Dendritic cell treated with granulocyte-macrophage colony-stimulating factor and Interleukin-4, amounts not matched to agents 40 ng/mL and 50 ng/mL, for 4 days (primary cell): ENCODE results near the gene STEAP2.
"Not testable (repeated sequence)": the region's sequence is repeated elsewhere in the genome, so short reads cannot be mapped to it uniquely, and the experiment has no call there.

Source experiments
- H3K27ac Mint-ChIP-seq: one replicate; pipeline ENCODE4 v1.8.0; 2022; ENCODE audit warnings: mild to moderate bottlenecking, mixed read lengths
- H3K27me3 Mint-ChIP-seq: one replicate; pipeline ENCODE4 v1.8.0; 2022; ENCODE audit warnings: mild to moderate bottlenecking, mixed read lengths
- H3K36me3 Mint-ChIP-seq: one replicate; pipeline ENCODE4 v1.8.0; 2022; ENCODE audit warnings: low read depth, mixed read lengths
- H3K4me1 Mint-ChIP-seq: one replicate; pipeline ENCODE4 v1.8.0; 2022; ENCODE audit warnings: low read depth, mixed read lengths
- H3K4me3 Mint-ChIP-seq: one replicate; pipeline ENCODE4 v1.8.0; 2022; ENCODE audit warnings: mild to moderate bottlenecking, moderate library complexity, mixed read lengths
- H3K9me3 Mint-ChIP-seq: one replicate; pipeline ENCODE4 v1.8.0; 2022; ENCODE audit warnings: mixed read lengths
- intact Hi-C: fragments of 100-400 bp; cut with micrococcal nuclease; formaldehyde crosslinking; loops from one replicate; pipeline ENCODE4 v1.15.0; 2022

The STEAP2 gene

DNA sequence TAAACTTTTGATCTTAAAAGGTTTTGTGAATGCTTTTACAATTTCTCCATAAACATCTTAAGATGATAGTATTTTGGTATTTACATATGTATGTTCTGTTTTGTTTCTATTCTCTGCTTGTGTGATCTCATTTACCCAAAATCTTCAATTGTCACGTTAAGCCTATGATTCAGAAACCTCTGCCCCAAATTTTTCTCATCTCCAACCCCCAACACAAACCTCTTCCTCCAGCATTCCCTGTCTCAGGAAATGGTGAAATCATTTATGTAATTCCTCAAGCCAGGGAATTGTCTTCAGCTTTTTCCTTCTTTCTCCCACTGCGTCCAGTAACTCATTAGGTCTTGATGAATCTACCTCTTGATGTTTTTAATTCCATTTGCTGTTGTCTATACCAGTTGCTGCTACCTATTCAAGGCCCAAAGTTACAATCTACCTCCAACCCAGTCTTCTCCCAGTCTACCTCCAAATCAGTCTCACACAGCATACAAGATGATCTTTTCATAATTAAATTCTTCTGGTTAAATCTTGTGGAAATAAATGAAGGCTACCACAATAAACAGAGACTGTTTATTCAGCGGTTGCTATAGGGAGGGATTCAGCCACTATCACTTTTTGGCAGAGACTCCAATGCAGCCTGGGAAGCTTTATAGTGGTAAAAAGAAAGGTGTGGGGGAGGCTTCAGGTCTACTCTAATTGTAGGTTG is 39.2 kb downstream of the STEAP2 start:
- Mint-ChIP-seq H3K4me1 (peaks cover 7% of the 10 kb centered on the region), H3K36me3 (no peaks in the 10 kb centered on the region), H3K9me3 (no peaks in the 10 kb centered on the region), H3K27ac (no peak overlapping the region), H3K4me3 (no peak overlapping the region), H3K27me3 (peaks cover 15% of the 10 kb centered on the region)
- intact Hi-C loops: no loop called here

DNA sequence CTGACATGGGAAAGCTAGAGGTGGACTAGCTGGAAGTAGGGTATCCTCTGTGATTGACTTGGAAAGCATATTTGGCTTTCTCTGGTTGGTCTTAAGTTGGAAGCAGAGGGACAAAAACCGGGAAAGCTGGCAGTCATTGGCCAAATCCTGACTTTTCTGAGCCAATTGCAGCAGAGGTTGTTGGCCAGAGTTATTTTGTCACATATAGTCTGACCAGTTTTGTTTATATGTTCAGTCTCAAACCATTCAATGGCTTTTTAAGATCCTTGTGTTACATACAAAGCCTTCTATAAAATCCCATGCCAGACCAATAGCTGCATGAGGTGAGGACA is 39.7 kb downstream of the STEAP2 start:
- Mint-ChIP-seq H3K27me3 (peaks cover 9% of the 10 kb centered on the region), H3K27ac (no peak overlapping the region), H3K4me3 (no peak overlapping the region), H3K4me1 (peaks cover 2% of the 10 kb centered on the region), H3K36me3 (no peaks in the 10 kb centered on the region), H3K9me3 (no peaks in the 10 kb centered on the region)
- intact Hi-C loops: no loop called here

DNA sequence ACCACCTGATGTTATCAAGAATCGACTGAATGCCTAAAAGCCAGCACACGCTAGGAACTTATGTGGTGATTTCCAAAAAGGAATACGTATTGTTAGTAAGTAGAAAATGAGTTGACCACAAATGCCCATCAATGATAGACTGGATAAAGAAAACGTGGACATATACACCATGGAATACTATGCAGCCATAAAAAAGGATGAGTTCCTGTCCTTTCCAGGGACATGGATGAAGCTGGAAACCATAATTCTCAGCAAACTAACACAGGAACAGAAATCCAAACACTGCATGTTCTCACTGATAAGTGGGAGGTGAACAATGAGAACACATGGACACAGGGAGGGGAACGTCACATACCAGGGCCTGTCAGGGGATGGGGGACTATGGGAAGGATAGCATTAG is 44.5 kb downstream of the STEAP2 start:
- H3K4me3 Mint-ChIP-seq, H3K27ac Mint-ChIP-seq, H3K4me1 Mint-ChIP-seq, H3K9me3 Mint-ChIP-seq, H3K36me3 Mint-ChIP-seq, H3K27me3 Mint-ChIP-seq, intact Hi-C loops: not testable (repeated sequence)

DNA sequence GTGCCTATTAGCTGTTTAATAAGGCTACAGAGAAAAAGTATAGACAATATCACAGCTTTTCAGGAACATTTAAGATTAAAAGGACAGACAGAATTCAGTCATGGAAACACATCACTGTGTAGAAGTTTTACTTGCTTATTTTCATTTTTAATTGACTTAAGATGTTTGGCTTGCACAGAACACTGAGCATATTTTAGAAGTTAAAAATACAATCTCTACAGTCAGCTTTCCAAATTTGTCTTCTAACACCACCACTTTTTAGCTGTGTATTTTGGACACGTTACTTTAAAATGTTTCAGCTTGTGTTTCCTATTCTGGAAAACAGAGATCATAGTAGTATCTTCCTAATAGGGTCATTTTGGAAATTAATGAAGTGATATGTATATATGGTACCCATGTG is 45.2 kb downstream of the STEAP2 start:
- Mint-ChIP-seq H3K27ac (no peak overlapping the region), H3K4me3 (no peak overlapping the region), H3K27me3 (no peaks in the 10 kb centered on the region), H3K9me3 (no peaks in the 10 kb centered on the region), H3K36me3 (no peaks in the 10 kb centered on the region), H3K4me1 (no peaks in the 10 kb centered on the region)
- intact Hi-C loops: no loop called here

DNA sequence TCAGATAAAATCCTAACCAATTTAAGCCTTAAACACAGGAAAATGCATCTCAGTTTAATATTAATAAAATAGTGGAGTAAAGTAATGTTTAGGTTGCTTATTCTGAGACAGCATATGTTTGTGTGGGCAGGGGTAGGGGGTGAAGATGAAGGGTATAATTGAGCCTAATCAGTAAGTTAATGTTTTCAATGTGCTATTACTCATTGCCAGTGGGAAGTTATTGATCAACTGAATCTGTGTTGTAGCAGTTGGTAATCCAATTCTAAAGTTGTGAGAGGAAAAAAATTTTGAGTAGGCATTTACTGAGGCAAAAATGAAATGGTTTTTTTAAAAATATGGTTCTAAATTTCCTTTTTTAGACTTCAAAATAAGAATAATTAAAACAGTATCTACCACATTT is 49.9 kb downstream of the STEAP2 start:
- intact Hi-C loops: loop anchor here (10.0 kb wide), 1 partner anchor 153 kb away; no protein-coding TSS in a partner anchor
- H3K27me3 Mint-ChIP-seq: no peaks in the 10 kb centered on the region
- no peak overlapping the region for H3K4me3 Mint-ChIP-seq
- no peak overlapping the region for H3K27ac Mint-ChIP-seq
- H3K9me3 Mint-ChIP-seq: no peaks in the 10 kb centered on the region
- H3K4me1 Mint-ChIP-seq: no peaks in the 10 kb centered on the region
- no peaks in the 10 kb centered on the region for H3K36me3 Mint-ChIP-seq

DNA sequence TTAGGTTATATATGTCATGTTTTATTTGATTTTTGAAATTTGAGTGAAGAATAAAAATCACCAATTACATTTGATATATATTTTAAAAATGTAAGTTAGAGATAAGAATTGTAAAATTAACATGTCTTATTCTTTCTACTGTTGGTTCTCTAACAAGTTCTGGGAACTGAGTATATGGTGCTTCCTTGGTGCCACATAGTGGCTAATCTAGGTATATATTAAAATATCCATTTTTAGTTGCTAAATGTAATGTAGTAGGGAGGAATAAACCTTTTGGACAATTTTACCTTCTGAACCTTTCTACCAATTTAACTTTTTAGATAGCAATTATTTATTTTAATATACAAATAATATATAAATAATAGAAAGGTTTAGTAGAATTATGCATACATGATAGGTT is 50.9 kb downstream of the STEAP2 start:
- no peak overlapping the region for H3K27ac Mint-ChIP-seq
- H3K9me3 Mint-ChIP-seq: no peaks in the 10 kb centered on the region
- no peaks in the 10 kb centered on the region for H3K36me3 Mint-ChIP-seq
- intact Hi-C loops: loop anchor here (1.0 to 10.0 kb wide), 2 partner anchors 108 to 152 kb away; partner anchors contain the start of gene STEAP1
- no peaks in the 10 kb centered on the region for H3K27me3 Mint-ChIP-seq
- no peaks in the 10 kb centered on the region for H3K4me1 Mint-ChIP-seq
- H3K4me3 Mint-ChIP-seq: no peak overlapping the region

DNA sequence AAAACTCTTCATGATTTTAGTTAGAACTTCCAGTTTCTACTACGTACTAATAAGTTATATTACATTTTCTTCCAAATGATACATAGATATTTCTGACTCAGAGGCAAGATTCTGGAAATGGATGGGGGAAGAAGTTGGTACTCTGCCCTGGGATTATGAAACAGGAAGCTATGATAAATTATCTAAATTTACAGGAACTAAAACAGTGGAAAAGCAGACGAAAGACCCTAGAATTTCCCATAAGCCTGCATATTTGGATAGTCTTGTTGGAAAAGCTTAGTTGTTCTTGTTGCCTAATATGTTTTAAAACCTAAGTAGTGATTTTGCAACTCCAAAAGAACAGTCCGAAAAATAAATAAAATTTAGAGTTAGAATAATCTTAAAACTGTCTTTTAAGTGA is 55.3 kb downstream of the STEAP2 start:
- no peaks in the 10 kb centered on the region for H3K4me1 Mint-ChIP-seq
- no peaks in the 10 kb centered on the region for H3K9me3 Mint-ChIP-seq
- no peaks in the 10 kb centered on the region for H3K27me3 Mint-ChIP-seq
- H3K4me3 Mint-ChIP-seq: no peak overlapping the region
- H3K27ac Mint-ChIP-seq: no peak overlapping the region
- intact Hi-C loops: loop anchor here (10.0 kb wide), 1 partner anchor 148 kb away; no protein-coding TSS in a partner anchor
- no peaks in the 10 kb centered on the region for H3K36me3 Mint-ChIP-seq

DNA sequence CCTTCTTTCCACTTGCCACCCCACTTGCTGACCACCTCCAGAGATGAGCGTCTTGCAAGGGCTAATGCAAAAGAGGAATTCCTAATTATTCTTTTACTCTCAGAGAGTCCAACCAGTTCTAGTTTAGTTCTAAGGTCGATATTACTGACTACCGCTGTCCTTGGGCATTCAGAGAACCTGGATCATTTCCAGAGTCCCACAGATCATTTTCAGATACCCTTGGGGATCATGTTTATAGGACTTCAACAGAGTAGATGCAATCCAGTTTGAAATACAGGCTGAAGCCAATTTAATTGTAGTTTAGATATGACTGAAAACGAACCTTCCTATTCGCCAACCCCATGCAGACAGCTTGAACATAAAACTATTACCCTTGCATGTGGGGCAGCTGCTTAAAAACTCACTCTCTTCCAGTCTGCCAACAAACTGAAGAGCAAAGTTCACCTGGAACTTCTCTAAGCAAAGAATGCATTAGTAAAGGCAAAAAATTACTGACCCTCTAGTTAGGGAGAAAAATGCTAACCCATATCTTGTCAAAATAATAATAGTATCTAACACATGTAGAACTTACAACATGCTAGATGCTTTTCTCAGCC is 55.8 kb downstream of the STEAP2 start:
- no peaks in the 10 kb centered on the region for H3K9me3 Mint-ChIP-seq
- no peaks in the 10 kb centered on the region for H3K4me1 Mint-ChIP-seq
- H3K4me3 Mint-ChIP-seq: no peak overlapping the region
- no peaks in the 10 kb centered on the region for H3K27me3 Mint-ChIP-seq
- intact Hi-C loops: loop anchor here (10.0 kb wide), 1 partner anchor 147 kb away; no protein-coding TSS in a partner anchor
- H3K27ac Mint-ChIP-seq: no peak overlapping the region
- H3K36me3 Mint-ChIP-seq: no peaks in the 10 kb centered on the region

DNA sequence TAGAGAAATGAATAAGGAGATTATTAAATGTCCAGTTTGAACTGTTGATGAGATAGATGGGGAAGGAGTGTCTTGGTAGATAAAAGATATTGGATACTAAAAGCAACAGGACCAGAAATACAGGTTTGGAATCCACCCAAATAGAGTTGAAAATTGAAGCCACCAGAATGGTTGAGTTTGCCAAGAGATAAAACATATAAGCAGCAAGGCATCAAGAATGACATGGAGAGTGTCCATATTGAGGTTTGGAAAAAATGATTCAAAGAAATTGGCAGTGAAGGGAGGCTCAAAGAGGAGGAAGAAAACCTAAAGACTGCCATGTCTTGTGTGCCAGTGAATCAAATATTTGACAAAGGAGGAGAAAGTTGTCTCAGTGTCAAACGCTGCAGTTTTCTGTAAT is 57.6 kb downstream of the STEAP2 start:
- no peaks in the 10 kb centered on the region for H3K4me1 Mint-ChIP-seq
- H3K9me3 Mint-ChIP-seq: no peaks in the 10 kb centered on the region
- H3K27ac Mint-ChIP-seq: no peak overlapping the region
- H3K27me3 Mint-ChIP-seq: no peaks in the 10 kb centered on the region
- no peak overlapping the region for H3K4me3 Mint-ChIP-seq
- H3K36me3 Mint-ChIP-seq: no peaks in the 10 kb centered on the region
- intact Hi-C loops: loop anchor here (10.0 kb wide), 1 partner anchor 146 kb away; no protein-coding TSS in a partner anchor

DNA sequence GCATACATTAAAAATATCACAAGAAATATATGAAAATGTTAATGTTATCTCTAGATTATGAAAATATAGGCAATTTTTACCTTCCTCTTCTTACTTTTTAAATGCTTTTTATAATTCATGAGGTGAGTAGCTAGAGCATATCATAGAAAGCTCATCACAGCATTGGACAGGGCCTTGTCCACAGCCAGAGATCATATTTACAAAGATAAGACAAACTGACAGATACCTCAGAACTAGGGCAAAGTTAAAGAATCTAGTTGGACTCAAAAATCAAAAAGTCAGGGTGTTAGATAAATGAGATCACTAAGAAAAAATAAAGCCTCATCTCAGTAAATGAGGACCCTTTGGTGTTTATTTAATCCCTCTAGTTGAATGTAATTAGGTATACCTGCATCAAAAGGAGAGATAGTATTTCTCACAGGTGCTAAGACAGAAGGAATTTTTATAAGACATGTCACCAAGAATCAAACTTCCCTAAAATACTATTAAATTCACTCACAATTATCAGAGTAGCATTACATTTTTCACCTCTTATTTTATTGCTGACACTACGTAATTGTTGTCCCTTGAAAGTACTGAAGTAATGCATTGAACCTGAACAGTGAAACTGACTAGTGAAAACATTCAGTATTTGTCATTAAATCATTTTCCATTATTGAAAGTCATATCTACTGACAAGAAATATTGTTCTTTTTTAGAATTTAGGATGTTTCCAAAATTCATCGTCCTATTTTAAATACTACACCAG is 59.1 kb downstream of the STEAP2 start:
- H3K36me3 Mint-ChIP-seq: no peaks in the 10 kb centered on the region

DNA sequence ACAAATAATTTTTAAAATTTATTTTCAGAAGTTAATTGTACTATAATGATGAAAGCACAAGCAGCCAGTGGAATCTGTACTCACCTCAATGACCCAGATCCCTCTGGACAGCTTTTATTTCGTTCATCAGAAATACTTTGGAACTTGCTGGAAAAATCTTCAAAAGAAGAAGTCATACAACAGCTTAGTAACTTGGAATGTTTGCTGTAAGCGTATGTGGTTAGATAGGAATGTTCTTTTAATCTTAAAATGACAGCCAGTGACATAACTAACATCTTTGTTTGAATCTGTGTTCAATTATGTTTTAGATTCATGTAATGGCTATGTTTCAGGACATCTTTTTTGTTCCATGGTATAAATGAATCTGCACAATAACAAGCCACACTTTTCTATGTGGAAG is 60.2 kb downstream of the STEAP2 start:
- intact Hi-C loops: no loop called here
- no peak overlapping the region for H3K4me3 Mint-ChIP-seq
- no peaks in the 10 kb centered on the region for H3K9me3 Mint-ChIP-seq

More for the DNA sequence above, 59.1 kb downstream of the STEAP2 start:
- H3K27ac Mint-ChIP-seq: no peak overlapping the region
- intact Hi-C loops: no loop called here
- H3K9me3 Mint-ChIP-seq: no peaks in the 10 kb centered on the region
- H3K4me1 Mint-ChIP-seq: no peaks in the 10 kb centered on the region
- H3K4me3 Mint-ChIP-seq: no peak overlapping the region
- no peaks in the 10 kb centered on the region for H3K27me3 Mint-ChIP-seq

DNA sequence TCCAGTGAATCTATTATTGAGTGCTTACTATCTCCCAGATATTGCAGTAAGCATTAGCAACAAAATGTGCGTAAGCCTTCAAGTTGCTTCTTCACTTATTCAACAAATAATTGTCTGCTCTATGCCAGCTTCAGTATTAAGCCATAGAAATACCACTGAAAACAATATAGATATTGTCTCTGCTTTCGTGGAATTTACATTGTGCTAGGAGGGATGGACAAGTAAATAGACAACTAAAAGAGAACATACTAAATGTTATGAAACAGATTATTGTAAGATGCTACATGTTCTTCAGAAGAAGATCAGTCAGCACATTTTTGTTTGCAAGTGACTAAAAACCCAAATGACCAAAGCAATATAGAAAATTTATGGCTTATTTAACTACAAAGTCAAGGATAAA is 60.7 kb downstream of the STEAP2 start:
- no peaks in the 10 kb centered on the region for H3K4me1 Mint-ChIP-seq
- no peak overlapping the region for H3K4me3 Mint-ChIP-seq
- intact Hi-C loops: no loop called here
- H3K9me3 Mint-ChIP-seq: no peaks in the 10 kb centered on the region
- H3K27me3 Mint-ChIP-seq: no peaks in the 10 kb centered on the region
- H3K36me3 Mint-ChIP-seq: no peaks in the 10 kb centered on the region
- H3K27ac Mint-ChIP-seq: no peak overlapping the region

More for the DNA sequence above, 60.2 kb downstream of the STEAP2 start:
- Mint-ChIP-seq H3K36me3 (no peaks in the 10 kb centered on the region), H3K27ac (no peak overlapping the region), H3K4me1 (no peaks in the 10 kb centered on the region), H3K27me3 (no peaks in the 10 kb centered on the region)

DNA sequence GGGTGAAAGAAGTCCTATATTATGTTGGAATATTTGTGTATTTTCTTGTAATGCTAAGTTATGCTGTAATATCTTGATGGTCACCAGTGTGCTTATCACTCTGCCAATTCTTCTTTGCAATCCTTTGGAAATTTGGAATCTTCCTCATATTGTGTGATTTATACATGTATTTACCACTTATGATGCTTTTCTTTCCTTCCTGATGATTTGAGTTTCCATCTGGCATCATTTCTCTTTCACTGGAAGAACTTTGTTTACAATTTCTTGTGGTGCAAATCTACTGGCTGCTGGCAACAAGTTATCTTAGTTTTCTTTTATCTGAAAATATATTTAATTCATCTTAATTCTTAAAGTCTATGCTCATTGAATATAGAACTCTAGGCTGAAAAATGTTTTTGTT is 62.6 kb downstream of the STEAP2 start:
- Mint-ChIP-seq H3K9me3 (no peaks in the 10 kb centered on the region), H3K4me1 (no peaks in the 10 kb centered on the region), H3K36me3 (no peaks in the 10 kb centered on the region), H3K4me3 (no peak overlapping the region), H3K27ac (no peak overlapping the region), H3K27me3 (no peaks in the 10 kb centered on the region)
- intact Hi-C loops: no loop called here

DNA sequence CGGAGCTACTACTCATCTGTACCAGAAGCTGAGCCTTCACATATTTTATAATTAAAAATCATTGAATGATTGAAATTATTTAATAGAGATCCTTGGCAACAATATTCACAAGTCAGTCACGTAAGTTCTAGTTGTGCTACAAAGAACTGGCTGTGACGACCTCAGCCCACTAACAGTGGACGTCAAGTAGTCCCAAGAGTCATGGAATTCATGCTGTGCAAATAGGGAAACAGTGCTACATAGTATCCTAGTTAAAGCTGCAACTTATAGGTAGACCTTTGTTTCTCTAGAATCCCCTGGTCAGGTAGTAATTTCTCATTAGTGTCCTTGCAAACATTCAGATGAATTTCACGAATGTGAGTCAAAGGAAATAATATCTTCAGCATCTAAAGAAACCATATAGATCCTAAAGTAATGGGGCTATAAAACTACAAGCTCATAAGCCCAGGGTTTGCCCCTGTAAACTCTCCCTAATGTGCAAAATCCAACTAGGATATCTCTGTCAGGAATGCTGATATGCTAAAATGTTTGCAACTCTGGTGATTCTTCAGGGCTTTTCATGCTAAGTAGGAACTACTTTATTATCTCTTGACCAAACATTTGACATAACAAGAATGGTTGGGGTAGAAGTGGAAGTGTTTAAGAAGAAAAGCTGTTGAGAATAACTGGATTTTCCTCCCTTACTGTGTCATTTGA is 64.6 kb downstream of the STEAP2 start:
- intact Hi-C loops: no loop called here
- no peak overlapping the region for H3K4me3 Mint-ChIP-seq

More for the DNA sequence above, 64.6 kb downstream of the STEAP2 start:
- Mint-ChIP-seq H3K27ac (no peak overlapping the region), H3K4me1 (no peaks in the 10 kb centered on the region), H3K27me3 (no peaks in the 10 kb centered on the region), H3K36me3 (no peaks in the 10 kb centered on the region), H3K9me3 (no peaks in the 10 kb centered on the region)
